Measurements from ENCODE around the gene KCTD16. TPM values are rescaled to one million over a fixed set of nuclear protein-coding genes. Genes with fewer than 3 reads are reported as not detected.

Gene KCTD16
- total RNA-seq, 4 donors from 2014 or later: 0.13 to 2.5 (median 1.5) TPM

DNA sequence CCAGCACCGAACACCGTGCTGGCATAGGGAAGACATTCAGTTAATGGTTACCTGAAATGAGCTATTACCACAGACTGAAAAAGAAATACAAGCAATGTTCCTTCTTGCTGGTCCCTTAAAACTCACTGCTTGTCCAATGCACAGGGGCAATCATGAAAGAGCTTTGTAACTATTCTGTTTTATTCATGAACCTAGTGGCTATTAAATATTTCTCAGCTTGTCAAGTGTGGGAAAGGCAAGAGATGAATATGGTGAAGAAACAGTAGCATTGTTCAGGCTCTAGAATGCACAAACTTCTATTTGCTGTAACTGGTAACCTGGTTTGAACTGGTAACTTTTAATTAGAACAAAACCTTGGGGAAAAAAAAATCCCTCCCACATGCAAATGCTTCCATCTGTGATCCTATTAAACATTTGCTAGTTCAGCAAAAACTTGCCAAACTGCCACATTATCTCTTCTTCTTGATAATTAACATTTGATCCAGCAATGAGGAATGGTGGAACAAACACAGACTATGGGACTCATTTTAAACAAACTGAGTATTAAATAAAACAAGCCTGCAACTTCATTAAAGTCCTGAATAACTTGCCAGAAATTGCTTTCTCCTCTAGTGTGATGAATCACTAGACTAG, 36.4 kb upstream of the KCTD16 start:
- WGBS, 2 donors: 87 to 90% methylated on average over 2 of the region's 2 CpGs
- TF ChIP-seq POLR2A (IDR thresholded peaks at IDR 0.05): no peak
- TF ChIP-seq CTCF (IDR thresholded peaks at IDR 0.05): no peak
- intact Hi-C loops (cut with DNase I): no loop called here
- Histone ChIP-seq H3K27ac (no peak overlapping the region), H3K4me1 (no peaks in the 10 kb centered on the region), H3K9me3 (no peaks in the 10 kb centered on the region), H3K4me3 (replicated peaks in 1 of 3) (no peak overlapping the region), H3K27me3 (no peaks in the 10 kb centered on the region), H3K36me3 (no peaks in the 10 kb centered on the region)
- DNase-seq: no peak

GRCh38 chr5:144135113-144135762, 35.4 kb upstream of the KCTD16 start:
- intact Hi-C loops (cut with DNase I): no loop called here
- no peaks in the 10 kb centered on the region for H3K36me3 ChIP-seq
- no peak for TF ChIP-seq POLR2A (IDR thresholded peaks at IDR 0.05)
- TF ChIP-seq CTCF (IDR thresholded peaks at IDR 0.05): no peak
- H3K4me1 ChIP-seq: no peaks in the 10 kb centered on the region
- H3K9me3 ChIP-seq: no peaks in the 10 kb centered on the region
- no peak overlapping the region for H3K27ac ChIP-seq
- H3K4me3 ChIP-seq (replicated peaks in 1 of 3): no peak overlapping the region
- WGBS, 2 donors: 78 to 83% methylated on average over 3 of the region's 3 CpGs
- H3K27me3 ChIP-seq: no peaks in the 10 kb centered on the region
- no peak for DNase-seq

GRCh38 chr5:144139586-144139985, 31.1 kb upstream of the KCTD16 start:
- no peak for DNase-seq
- 73 to 82% methylated on average over 5 of the region's 5 CpGs for WGBS, 2 donors
- intact Hi-C loops (cut with DNase I): no loop called here
- Histone ChIP-seq H3K9me3 (no peaks in the 10 kb centered on the region), H3K4me3 (replicated peaks in 1 of 3) (no peak overlapping the region), H3K27ac (no peak overlapping the region), H3K4me1 (no peaks in the 10 kb centered on the region), H3K27me3 (no peaks in the 10 kb centered on the region), H3K36me3 (no peaks in the 10 kb centered on the region)
- TF ChIP-seq CTCF (IDR thresholded peaks at IDR 0.05): no peak
- TF ChIP-seq POLR2A (IDR thresholded peaks at IDR 0.05): no peak

DNA sequence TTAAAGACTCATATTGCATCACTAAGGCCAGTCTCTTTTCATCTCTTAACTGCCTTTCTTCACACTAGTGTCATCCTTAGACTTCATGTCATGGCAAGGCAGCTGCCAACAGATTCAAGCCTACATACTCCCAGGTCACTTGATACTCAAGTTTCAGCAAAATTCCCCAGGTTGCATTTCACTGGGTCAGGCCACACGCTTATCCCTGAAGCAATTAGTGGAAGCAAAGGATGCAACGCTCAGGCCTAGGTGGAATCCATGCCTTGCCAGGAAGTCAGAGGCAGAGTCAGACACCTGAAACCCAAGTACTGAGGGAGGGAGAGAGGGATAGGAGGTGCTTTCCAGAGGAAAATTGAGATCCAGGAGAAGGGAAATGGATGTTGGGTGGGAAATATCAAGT, 29.1 kb upstream of the KCTD16 start:
- Histone ChIP-seq H3K36me3 (no peaks in the 10 kb centered on the region), H3K4me1 (no peaks in the 10 kb centered on the region), H3K9me3 (no peaks in the 10 kb centered on the region), H3K27ac (no peak overlapping the region), H3K4me3 (replicated peaks in 1 of 3) (no peak overlapping the region), H3K27me3 (no peaks in the 10 kb centered on the region)
- intact Hi-C loops (cut with DNase I): no loop called here
- DNase-seq: no peak
- no peak for TF ChIP-seq POLR2A (IDR thresholded peaks at IDR 0.05)
- no peak for TF ChIP-seq CTCF (IDR thresholded peaks at IDR 0.05)
- 98% methylated on average over 2 of the region's 2 CpGs for WGBS, 2 donors

DNA sequence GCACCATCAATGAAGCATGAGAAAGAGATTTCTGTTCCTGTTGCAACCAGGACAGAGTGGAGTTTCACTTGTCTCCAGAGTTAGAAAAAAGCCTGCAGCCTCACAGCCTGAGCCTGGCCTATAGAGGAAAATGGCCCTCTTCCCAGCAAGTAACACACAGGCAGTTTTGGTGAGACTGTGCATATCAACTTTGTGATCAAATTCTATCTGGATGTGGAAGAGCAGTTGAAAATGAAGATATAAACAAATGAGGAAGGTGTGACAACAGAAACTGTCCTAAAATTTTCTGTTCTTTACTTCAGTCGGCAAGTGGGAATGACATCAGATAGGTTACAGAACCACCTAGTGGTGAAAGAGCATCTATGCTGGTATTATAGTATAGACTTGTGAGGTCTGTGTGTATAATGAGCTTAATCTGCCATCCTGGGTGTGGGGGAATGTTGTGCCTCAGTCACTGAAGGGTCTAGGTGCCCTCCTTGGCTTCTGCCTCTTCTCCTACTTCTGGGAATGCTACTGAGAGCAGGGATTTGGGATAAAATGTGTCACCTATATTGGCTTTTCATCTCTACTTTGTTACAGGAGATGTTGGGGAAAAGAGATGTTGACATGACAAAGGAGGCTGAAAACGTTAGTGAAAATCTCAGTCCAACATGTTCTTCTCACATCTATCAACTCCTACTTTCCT, 28.4 kb upstream of the KCTD16 start:
- intact Hi-C loops (cut with DNase I): no loop called here
- TF ChIP-seq POLR2A (IDR thresholded peaks at IDR 0.05) (no peak), CTCF (IDR thresholded peaks at IDR 0.05) (peak in 3 of 6 experiments; percentile 40 to 52 (median 47))
- 11 to 23% methylated on average over 2 of the region's 2 CpGs for WGBS, 2 donors

More for the DNA sequence above, 28.4 kb upstream of the KCTD16 start:
- DNase-seq: no peak
- no peak overlapping the region for H3K27ac ChIP-seq
- H3K36me3 ChIP-seq: no peaks in the 10 kb centered on the region
- H3K4me3 ChIP-seq (replicated peaks in 1 of 3): no peak overlapping the region
- H3K4me1 ChIP-seq: no peaks in the 10 kb centered on the region
- no peaks in the 10 kb centered on the region for H3K9me3 ChIP-seq
- no peaks in the 10 kb centered on the region for H3K27me3 ChIP-seq
